Fibroblast of upper back skin (primary cell): ENCODE data around the gene CCDC28A.
"Not testable (repeated sequence)": the region's sequence is repeated elsewhere in the genome, so short reads cannot be mapped to it uniquely, and the experiment has no call there.

Experiments used
- DNase-seq: peaks from one replicate; pipeline ENCODE4 v3.0.0-alpha.2; 2013

CCDC28A gene

DNA sequence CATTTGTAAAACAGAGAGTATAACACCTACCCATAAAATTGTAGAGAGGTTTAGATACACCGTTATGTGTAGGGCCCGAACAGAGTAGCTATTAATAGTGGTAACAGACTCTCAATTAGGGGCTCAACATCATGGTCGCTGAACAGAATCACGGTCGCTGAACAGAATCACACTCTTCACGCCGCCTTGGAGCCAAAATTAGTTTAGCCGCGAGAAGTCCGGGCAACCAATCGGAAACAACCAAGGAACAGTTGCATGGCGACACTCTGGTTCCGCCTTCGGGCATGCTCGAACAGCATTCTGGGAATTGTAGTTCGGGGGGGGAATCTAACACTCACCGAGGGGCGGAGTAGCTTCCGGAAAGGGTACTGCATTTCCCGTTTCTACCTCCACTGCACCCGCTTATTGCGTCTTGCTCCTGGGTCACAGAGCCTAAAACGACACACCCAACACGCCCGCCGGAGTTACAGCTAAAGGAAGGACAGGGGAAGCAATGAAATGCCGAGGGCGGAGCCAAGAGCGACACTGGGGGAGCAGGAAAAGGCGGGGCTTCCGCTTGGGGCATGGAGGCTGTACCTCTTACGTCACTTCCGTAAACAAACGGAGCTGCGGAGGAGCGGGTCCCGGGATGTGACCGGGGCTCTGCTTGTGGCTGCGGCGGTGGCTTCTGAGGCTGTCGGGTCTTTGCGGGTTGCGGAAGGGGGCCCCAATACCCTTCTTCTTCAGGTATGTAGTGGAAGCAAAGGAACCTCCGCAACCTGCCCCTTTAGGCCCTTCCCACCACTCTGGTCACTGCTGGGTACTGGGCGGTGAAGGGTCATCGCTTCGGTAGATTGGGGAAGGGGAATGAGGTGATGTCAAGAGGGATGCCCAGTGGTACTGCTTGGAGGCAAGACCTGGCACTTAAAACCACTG, at the start of gene CCDC28A:
Gene CCDC28A, plus strand, starts transcription at position 593 of the 915 bp plus-strand sequence. CDS start 2,352 bp downstream, outside the sequence.
- DNase-seq = peak; percentile 95

DNA sequence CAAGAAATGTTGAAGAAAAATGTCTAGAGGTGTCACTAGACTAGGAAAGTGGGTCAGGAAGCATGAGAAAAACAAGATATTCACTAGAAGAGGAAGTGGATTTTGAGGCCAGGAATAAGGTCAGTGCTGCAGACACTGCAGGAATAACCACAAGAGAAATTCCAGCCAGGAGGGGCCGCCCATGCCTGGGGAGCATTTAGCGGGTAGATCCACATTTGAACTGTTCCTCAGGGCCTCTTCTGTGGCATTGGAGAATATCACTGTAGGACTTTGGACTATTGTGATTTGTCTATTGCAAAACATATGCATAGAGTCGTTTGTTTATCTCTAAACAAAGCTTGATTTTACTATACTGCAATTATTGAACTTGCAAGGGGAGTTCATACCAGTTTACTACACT, 49.6 kb upstream of the CCDC28A start:
- peak; percentile 53 for DNase-seq

DNA sequence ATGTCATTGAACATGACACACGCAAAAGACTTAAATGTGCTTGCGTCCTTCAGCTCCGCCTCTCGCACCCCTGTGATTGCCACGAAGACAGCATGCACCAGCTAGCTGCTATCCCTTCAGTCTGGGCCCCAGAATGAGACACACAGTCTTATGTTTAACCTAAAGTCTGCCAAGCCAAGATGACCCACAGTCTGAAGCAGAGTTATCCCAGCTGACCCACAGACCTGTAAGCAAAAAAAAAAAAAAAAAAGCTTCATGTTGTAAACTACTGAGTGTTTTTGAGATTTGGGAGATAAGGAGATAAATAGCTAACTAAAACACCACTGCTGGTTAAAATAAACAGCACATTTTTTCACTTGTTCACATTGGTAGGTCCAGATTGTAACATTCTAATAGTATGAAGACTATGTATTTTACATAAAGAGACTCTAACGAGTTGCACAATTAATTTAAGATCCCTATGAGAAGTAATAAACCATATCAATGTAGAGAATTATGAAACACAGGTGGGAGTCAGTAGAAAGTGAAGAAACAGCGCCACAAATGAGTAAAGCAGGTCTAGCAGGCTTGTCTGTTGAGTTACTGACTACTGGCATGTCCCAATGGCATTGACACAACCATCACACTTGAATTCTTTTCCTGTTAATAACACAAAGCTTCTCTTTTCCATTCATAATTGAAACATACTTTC, 47.4 kb upstream of the CCDC28A start:
- no peak for DNase-seq

DNA sequence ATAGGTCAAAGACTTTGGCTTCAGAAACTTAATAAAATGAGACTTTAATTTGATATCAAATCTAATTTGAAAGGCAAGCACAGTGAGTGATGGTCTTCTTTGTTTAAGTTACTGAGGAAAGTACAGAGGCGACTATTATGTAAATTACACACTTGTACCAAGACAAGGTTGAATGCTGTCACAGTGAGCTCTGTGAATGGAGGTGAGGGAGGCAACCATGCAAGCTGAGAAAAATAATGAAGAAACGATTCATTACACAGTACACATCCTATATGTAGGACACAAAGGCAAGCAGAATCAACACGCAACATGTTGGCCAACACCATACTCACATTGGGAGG, 46.8 kb upstream of the CCDC28A start:
- DNase-seq = no peak

DNA sequence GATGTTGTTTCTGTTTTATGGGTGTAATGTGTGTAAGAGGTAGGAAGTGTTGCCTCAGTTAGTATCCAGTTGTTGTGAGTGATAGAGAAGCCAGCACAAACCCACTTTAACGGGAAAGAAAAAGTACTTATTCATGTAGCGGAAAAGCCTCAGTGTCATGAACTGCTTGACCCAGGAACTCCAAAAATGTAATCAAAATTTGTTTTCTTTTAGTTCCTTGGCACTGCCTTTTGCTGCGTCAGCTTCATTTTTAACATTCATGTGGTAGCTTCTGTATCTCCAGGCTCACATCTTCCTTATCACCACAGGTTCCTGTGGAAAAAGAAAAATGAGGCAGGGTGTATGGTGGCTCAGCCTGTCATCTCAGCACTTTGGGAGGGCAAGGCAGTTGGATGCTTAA, 46.4 kb upstream of the CCDC28A start:
- DNase-seq = no peak

DNA sequence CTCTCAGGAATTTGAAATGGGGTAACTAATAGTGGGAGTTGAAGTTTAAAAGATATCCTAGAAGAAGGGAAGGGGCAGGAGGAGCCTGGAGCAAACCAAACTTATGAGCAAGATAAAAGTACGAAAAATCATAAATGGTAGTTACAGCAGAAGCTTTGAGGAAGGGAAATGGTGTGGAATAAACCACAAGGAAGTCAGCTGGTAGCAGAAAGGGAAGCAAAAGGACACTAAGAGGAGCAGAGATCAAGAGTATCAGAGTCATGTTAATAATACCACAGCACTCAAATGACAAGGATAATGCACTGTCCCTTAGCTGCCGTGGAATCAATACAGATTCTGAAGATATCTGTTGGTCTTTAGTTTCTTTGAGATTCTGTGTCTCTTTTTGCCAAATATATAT, 44.9 kb upstream of the CCDC28A start:
- DNase-seq = no peak

DNA sequence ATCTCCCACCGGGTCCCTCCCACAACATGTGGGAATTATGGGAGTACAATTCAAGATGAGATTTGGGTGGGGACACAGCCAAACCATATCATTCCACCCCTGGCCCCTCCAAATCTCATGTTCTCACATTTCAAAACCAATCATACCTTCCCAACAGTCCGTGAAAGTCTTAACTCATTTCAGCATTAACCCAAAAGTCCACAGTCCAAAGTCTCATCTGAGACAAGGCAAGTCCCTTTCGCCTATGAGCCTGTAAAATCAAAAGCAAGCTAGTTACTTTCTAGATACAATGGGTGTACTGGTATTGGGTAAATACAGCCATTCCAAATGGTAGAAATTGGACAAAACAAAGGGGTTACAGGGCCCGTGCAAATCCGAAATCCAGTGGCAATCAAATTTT, 43.5 kb upstream of the CCDC28A start:
- DNase-seq = not testable (repeated sequence)

DNA sequence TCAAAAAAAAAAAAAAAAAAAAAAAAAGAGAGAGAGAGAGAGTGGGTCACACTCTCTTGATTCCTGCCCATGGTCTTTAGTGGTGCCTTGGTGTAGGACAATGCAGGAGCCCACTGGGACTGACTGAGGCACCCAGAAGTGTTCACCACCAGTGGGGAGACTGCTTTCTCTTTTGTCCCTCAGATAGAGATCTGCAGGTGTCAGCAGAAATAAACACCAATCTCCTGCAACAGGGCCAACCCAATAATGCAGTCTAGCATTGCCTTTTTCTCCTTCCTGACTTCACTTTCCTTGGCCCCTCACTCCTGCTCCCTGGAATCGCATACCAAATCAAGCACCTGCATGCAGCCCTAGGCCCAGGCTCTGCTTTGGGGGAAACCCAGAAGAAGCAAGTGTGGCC, 39.0 kb upstream of the CCDC28A start:
- DNase-seq = no peak

DNA sequence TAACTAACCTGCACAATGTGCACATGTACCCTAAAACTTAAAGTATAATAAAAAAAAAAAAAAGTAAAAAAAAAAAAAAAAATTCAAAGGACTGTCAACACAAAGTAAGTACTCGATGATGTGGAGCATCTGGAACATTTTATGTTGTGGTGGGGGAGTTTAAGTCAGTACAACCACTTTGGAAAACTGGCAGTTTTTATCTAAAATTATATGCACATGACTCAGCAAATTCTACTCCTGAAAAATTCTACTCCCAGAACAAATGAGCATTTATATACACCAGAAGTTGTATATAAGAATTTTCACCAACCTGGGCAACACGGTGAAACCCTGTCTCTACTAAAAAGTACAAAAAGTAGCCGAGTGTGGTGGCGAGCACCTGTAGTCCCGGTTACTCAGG, 36.9 kb upstream of the CCDC28A start:
- DNase-seq = peak; percentile 51

DNA sequence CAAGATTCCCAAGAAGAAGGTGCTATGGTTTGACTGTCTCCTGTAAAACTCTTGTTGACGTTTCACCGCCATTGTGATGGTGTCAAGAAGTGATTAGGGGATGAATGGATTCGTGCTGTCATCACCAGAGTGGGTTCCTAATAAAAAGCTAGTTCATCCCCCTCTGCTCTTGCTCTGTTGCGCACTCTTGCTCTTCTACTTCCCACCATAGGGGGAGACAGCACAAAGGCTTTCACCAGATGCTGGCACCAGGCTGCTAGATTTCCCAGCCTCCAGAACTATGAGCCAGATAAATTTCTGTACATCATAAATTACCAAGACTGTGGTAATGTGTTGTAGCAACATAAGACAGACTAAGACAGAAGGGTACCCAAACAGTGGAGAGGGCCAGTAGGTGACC, 21.6 kb upstream of the CCDC28A start:
- peak; percentile 3 for DNase-seq

DNA sequence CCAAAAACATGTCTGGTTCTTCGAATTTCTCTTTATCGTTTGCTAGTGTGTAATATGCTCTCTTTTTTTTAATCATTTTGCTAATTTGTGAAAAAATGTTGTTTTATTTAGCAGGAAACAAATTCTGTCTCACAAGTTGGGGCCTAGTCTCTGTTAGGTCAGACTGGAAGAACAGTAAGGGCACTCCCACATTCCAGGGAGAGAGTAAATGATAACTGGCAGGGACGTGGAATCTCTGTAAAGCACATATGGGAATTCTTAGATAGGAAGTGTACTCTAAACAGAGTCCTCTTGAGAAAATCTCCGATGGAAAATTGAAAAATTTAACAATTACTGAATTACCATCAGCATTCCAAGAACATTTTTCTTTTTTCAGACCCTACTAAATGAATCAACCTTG, 16.4 kb upstream of the CCDC28A start:
- DNase-seq = peak; percentile 35

DNA sequence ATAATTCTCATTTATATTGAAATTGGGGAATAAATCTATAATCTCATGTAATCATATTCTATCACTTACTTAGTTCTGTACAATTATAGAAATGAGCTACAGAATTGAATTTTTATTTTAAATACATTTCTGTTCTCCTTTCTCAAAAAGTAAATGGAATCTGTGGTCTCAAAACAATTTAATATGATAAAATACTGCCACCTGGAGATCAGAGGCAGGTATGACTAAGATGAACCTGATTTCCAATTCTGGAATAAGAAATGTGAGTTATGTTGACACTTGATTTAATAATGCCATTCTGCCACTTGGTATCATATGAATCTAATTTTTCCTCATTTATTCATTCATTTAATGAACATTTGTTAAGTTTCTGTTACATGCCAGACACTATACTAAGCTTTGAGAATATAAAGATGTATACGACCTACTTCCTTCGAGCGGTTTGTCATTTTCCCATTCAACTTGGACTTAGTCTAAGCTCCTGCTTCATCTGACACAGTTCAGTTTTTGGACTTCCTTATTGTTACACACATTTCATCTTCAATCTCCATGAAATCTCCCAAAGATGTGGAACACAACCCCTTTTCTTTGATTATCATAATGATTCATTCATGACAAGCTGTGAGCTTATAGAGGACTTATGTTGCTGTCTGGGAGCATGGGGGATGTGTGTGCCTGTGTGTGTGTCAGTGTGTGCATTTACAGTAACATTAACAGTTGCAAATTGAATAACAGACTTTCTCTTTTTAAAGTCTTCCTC, 7.5 kb upstream of the CCDC28A start:
- peak; percentile 47 for DNase-seq

DNA sequence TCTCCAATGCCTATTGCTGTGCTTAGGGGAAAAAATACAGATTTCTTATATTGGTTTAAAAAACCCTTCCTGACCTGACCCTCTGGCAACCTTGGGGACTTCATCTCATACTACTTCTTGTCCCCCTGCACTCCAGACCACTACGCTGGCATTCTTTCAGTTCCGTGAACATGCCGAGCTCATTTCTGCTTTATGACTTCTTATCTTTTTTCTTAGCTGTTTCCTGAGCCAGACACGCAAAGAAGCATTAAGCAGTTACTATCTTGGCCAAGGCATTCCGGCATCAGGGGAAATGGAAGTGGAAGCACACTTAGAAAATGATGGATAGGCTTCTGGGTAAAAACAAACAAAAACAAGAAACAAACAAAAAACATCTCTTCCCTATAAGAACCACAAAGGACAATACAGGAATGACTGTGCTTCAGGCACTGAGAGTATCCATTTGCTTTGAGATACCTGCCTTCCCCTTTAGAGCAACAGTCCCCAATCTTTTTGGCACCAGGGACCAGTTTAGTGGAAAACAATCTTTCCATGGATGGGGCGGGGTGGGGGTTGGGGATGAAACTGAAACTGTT, 4.4 kb upstream of the CCDC28A start:
- no peak for DNase-seq

DNA sequence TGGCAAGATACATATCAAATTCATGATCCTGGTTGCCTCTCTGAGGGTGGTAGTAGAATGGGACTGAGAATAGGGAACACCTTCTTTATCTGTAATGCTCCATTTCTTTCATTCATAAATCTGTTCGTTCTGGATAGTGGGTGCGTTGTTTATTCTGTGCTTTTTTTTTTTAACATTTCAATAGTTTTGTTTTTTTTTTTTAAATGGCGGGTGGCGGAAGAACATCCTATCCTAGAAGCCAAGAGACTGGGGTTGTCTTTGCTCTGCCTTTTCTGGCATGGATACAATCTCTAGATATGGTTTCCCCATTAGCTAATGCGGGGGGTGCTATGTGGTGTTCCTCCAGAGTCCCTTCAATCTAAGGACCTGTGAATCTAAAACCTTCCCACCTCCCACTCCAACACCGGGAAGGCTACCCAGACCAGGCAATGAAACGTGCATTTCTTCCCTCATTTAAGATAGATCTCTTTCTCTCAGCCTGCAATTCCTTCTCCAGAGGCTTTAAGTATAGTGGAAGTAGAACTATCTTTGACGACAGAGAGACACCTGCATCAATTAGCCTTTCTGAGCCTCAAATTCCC, 883 bp upstream of the CCDC28A start:
- no peak for DNase-seq

DNA sequence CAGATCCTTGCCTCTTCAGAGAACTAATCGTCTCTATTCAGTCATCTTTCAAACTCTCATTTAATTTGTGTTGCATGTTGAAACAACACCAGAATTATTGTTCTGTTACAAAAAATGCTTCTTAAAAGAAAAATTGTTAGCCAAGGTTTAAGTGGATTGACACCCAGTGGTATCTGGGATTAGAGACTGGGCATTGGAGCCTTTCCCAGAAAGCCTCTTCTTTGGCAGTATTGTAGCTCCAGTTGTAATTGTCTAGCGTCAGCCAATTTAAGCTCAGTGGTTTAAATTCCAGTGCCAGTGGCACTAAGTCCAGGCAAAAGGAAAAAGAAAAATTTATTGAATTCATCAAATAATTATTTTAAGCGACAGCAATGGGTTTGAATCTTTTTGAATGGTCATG, 801 bp downstream of the CCDC28A start:
- no peak for DNase-seq

DNA sequence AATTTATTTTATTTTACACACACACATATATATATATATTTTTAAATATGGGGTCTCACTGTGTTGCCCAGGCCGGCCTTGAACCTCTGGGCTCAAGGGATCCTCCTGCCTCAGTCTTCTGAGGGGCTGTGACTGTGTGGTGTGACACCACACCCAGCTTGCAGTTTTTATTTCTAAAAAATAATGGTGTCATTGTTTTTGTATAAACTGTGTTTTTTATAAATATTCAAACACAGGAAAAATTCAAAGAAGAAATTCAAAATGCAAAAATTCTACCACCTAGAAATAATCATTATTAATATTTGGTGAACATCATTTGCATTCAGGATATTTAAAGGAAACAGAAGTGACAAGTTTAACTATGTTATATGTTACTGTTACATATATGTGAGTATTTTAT, 3.1 kb downstream of the CCDC28A start:
- DNase-seq = no peak

DNA sequence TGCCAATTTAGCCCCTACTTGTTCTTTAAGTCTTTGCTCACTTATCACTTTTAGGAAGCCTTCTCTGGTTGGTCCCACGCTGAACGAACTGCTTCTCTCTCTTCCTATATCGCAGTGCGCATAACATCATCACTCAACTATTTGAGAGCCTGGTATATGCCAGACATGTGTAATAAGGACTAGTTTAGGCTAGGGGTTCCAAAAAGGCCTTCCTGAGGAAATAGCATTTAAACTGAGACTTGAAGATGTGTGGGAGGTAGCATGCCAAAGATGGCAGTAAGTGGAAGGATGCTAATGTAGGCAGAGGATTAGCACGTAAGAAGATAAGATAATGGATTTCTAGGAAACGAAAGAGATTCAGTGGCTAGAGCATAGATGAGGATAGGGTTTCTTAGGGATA, 4.8 kb downstream of the CCDC28A start:
- DNase-seq = no peak

DNA sequence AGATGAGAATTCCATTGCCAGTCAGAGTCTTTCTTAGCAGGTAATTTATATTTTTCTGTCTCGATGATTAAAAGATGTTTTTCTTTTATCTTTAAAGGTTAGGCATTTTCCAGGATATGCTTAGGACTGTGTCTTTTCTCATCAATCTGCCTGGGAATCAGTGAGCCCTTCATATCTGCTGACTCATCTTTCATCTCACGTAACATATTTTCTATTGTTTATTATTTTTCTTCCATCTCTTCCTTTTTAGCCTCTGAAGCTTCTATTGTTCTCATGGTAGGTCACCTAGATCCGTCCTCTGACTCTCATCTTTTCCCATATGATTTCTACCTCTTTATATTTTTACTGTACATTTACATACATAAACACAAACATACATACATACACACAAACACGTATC, 8.7 kb downstream of the CCDC28A start:
- DNase-seq = no peak

DNA sequence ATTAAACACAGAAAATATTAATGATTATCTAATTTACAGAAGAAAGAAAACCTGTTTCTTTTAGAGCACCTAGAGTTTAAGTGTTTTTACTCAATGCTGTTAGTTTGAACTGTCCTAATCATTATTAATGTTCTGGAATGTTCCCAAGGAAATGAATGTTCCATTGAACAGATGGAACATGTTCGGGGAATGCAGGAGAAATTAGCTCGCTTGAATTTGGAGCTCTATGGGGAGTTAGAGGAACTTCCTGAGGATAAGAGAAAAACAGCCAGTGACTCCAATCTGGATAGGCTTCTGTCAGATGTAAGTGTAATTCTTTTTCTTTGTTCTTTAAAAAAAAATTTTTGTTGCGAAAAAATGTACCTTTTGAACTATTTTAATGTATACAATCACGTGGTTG, 11.5 kb downstream of the CCDC28A start:
- no peak for DNase-seq

DNA sequence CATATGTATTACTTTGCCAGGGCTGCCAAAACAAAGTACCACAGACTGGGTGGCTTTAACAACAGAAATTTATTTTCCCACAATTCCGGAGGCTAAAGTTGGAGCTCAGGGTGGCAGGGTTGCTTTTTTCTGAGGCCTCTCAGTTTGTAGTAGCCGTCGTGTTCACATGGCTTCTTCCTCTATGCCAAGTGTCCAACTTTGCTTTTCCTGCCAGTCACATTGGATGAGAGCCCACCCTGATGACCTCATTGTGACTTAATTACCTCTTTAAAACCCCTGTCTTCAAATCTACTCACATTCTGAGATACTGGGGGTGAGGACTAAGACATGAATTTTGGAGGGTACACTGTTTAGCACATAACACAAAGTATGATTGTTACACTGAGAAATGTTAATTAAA, 12.4 kb downstream of the CCDC28A start:
- DNase-seq = no peak

DNA sequence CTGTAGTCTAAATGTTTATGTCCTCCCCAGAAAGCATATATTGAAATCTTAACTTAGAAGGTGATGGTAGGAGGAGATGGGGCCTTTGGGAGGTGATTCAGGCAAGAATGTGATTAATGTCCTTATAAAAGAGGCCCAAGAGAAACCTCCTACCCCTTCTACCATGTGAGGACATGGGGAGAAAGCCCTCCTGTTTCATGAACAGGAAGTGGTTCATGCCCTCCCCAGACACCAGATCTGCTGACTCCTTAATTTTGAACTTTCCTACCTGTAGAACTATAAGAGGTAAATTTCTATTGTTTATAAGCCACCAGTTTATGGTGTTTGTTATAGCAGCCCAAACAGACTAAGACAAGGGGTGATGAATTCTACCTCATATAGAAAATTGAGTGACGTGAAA, 13.6 kb downstream of the CCDC28A start:
- no peak for DNase-seq

DNA sequence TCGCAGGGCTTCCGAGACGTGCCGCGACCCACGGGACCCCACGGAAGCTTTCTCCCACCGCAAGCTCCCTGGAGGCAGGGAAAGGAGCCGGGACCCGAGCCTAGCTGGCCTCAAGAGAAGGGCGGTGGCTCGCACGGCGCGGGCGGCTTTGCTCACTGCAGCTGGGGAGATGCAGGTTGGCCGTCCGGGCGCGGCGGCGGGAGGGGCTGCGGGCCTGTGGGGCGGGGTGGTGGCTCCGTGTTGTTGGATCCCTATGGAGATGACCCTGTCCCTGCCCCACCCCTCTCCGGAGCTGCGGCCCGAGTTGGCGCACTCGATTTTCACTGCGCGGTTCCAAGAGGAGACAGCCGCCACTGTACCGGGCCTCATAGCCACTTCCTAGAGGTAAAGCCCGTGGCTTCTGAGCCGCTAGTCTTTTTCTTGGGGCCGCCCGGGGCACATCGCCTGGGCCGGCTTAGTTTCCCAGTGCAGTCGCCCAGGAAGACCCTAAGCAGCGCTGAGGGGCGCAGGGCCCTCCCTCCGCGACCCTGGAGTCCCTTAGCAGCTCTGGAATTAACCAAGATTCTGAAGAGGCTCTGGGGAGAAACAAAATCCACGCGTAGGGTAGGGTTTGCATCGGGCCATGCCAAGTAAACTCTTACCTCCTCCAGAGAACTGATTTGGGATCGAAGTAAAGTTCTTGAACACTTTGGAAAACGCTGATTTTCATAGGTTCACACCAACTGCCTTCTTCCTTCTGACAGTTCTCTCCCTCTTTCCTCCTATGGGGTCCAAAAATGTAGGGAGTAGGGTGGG, 22.4 kb downstream of the CCDC28A start, which contains the start of gene ECT2L:
Gene ECT2L, plus strand, starts transcription at position 279 of the 795 bp plus-strand sequence. CDS start 17,188 bp downstream, outside the sequence.
- DNase-seq = peak; percentile 10
